Spleen (tissue), 7 donors: ENCODE results near the gene TCEAL7.
"Not testable (repeated sequence)": the region's sequence is repeated elsewhere in the genome, so short reads cannot be mapped to it uniquely, and the experiment has no call there.

Experiments
- POLR2A ChIP-seq, 3 donors: fragments of 450-650 bp; IDR thresholded peaks; one replicate each; pipeline ENCODE4 v1.5.1; 2017; ENCODE audit warnings: antibody characterized with exemption in 3 of 3, mild to moderate bottlenecking in 1 of 3
- POLR2AphosphoS5 ChIP-seq, 3 donors: sonication (generic); formaldehyde crosslinking; IDR thresholded peaks; one replicate each; pipeline ENCODE4 v1.5.1; 2017; ENCODE audit warnings: antibody characterized with exemption in 3 of 3
- TF ChIP-seq, protein P1 (sequence below), 11 experiments: fragments of 200-600 bp in 7 of 11; fragments of 450-650 bp in 4 of 11; sonication (generic) in 4 of 11; IDR thresholded peaks in 8 of 11; conservative IDR thresholded peaks in 3 of 11; 1 replicate in 7 of 11; 2 replicates in 4 of 11; pipeline versions ENCODE4 v1.4.0 to v1.8.0; 2016 to 2021; ENCODE audit warnings: antibody characterized with exemption in 11 of 11, inconsistent platforms in 4 of 11, mild to moderate bottlenecking in 1 of 11
- donor health status: DM: no; HTN: no; CAD: no; lungs with moderate emphysema.
- donor health status: DM: no; HTN: no; CAD: no.
- donor health status: DM: no; HTN: no; CAD: no.

DNA sequence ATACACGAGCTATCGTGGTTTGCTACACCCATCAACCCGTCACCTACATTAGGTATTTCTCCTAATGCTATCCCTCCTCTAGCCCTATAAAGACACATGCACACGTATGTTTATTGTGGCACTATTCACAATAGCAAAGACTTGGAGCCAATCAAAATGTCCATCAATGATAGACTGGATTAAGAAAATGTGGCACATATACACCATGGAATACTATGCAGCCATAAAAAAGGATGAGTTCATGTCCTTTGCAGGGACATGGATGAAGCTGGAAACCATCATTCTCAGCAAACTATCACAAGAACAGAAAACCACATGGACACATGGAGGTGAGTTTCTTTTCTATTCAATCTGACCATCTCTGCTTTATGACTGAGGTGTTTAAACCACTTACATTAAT lies 24.4 kb upstream of the TCEAL7 start:
- not testable (repeated sequence) for TF ChIP-seq POLR2A, POLR2AphosphoS5 (IDR thresholded peaks at IDR 0.05)
- TF ChIP-seq, protein P1, sequence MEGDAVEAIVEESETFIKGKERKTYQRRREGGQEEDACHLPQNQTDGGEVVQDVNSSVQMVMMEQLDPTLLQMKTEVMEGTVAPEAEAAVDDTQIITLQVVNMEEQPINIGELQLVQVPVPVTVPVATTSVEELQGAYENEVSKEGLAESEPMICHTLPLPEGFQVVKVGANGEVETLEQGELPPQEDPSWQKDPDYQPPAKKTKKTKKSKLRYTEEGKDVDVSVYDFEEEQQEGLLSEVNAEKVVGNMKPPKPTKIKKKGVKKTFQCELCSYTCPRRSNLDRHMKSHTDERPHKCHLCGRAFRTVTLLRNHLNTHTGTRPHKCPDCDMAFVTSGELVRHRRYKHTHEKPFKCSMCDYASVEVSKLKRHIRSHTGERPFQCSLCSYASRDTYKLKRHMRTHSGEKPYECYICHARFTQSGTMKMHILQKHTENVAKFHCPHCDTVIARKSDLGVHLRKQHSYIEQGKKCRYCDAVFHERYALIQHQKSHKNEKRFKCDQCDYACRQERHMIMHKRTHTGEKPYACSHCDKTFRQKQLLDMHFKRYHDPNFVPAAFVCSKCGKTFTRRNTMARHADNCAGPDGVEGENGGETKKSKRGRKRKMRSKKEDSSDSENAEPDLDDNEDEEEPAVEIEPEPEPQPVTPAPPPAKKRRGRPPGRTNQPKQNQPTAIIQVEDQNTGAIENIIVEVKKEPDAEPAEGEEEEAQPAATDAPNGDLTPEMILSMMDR (IDR thresholded peaks at IDR 0.05 in 8 of 11, conservative IDR thresholded peaks at IDR 0.05 in 3 of 11), result not testable (repeated sequence)
